ENCODE data around the gene AMOTL2. TPM values are rescaled to one million over a fixed set of nuclear protein-coding genes. Genes with fewer than 3 reads are reported as not detected.

Gene AMOTL2
- total and polyA plus RNA-seq, 2 experiments from 2014 or later: 17.9 to 102 TPM

DNA sequence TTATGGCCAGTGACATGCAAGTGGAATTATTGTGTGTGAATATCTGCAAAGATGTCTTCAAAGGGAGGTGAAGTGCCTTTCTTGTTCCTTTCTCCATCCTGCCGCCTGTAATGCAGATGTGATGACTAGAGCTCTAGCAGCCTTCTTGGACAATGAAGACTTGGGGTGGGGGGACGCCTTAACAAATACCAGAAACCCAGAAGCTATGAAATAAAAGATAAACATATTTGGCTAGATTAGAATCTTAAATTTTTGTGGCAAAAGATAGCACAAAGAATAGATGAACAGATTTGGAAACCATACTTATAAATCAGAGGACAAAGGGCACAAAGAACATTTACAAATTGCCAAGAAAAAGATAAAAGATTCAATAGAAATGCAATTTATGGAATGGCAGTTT is 56.1 kb downstream of the AMOTL2 start:
- Mint-ChIP-seq H3K9me3 (no peaks in the 10 kb centered on the region), H3K4me3 (no peak overlapping the region), H3K36me3 (ENCODE audit: low read depth) (no peaks in the 10 kb centered on the region; the same call in 2 of the 3 replicates), H3K4me1 (peaks cover 24% of the 10 kb centered on the region), H3K27ac (no peak overlapping the region), H3K27me3 (ENCODE audit: insufficient read depth, low read depth, poor library complexity) (peaks cover 15% of the 10 kb centered on the region)
- Histone ChIP-seq H3K4me2 (no peak overlapping the region), H4K20me1 (replicated peaks; ENCODE audit: insufficient read depth) (no peaks in the 10 kb centered on the region), H3K79me2 (replicated peaks; ENCODE audit: insufficient read depth) (no peaks in the 10 kb centered on the region), H3K4me3 (no peak overlapping the region), H3K36me3 (ENCODE audit: insufficient read depth) (no peaks in the 10 kb centered on the region), H3K4me1 (ENCODE audit: insufficient read depth) (peaks cover 22% of the 10 kb centered on the region), H2AFZ (no peak overlapping the region), H3K27ac (ENCODE audit: low read depth) (no peak overlapping the region), H3K27me3 (ENCODE audit: insufficient read depth) (peaks cover 18% of the 10 kb centered on the region), H3K9me2 (ENCODE audit: insufficient read depth) (no peaks in the 10 kb centered on the region), H3F3A (replicated peaks; ENCODE audit: low read depth) (0 out of 2 replicates have a peak, but pooled peaks cover 9% of the 10 kb centered on the region)
- ATAC-seq: no peak
- DNase-seq (ENCODE audit: low spot score): no peak
- TF ChIP-seq CTCF (conservative IDR thresholded peaks at IDR 0.05; ENCODE audit: low read depth in 2 of 2): no peak
- TF ChIP-seq, protein P1, sequence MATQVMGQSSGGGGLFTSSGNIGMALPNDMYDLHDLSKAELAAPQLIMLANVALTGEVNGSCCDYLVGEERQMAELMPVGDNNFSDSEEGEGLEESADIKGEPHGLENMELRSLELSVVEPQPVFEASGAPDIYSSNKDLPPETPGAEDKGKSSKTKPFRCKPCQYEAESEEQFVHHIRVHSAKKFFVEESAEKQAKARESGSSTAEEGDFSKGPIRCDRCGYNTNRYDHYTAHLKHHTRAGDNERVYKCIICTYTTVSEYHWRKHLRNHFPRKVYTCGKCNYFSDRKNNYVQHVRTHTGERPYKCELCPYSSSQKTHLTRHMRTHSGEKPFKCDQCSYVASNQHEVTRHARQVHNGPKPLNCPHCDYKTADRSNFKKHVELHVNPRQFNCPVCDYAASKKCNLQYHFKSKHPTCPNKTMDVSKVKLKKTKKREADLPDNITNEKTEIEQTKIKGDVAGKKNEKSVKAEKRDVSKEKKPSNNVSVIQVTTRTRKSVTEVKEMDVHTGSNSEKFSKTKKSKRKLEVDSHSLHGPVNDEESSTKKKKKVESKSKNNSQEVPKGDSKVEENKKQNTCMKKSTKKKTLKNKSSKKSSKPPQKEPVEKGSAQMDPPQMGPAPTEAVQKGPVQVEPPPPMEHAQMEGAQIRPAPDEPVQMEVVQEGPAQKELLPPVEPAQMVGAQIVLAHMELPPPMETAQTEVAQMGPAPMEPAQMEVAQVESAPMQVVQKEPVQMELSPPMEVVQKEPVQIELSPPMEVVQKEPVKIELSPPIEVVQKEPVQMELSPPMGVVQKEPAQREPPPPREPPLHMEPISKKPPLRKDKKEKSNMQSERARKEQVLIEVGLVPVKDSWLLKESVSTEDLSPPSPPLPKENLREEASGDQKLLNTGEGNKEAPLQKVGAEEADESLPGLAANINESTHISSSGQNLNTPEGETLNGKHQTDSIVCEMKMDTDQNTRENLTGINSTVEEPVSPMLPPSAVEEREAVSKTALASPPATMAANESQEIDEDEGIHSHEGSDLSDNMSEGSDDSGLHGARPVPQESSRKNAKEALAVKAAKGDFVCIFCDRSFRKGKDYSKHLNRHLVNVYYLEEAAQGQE (IDR thresholded peaks at IDR 0.05; ENCODE audit: unreplicated experiment): no peak
- no peak for TF ChIP-seq NANOG (IDR thresholded peaks at IDR 0.05; ENCODE audit: borderline replicate concordance)
- TF ChIP-seq ZNF114 (CRISPR knock-in tag; IDR thresholded peaks at IDR 0.05): no peak
- TF ChIP-seq, protein P2, sequence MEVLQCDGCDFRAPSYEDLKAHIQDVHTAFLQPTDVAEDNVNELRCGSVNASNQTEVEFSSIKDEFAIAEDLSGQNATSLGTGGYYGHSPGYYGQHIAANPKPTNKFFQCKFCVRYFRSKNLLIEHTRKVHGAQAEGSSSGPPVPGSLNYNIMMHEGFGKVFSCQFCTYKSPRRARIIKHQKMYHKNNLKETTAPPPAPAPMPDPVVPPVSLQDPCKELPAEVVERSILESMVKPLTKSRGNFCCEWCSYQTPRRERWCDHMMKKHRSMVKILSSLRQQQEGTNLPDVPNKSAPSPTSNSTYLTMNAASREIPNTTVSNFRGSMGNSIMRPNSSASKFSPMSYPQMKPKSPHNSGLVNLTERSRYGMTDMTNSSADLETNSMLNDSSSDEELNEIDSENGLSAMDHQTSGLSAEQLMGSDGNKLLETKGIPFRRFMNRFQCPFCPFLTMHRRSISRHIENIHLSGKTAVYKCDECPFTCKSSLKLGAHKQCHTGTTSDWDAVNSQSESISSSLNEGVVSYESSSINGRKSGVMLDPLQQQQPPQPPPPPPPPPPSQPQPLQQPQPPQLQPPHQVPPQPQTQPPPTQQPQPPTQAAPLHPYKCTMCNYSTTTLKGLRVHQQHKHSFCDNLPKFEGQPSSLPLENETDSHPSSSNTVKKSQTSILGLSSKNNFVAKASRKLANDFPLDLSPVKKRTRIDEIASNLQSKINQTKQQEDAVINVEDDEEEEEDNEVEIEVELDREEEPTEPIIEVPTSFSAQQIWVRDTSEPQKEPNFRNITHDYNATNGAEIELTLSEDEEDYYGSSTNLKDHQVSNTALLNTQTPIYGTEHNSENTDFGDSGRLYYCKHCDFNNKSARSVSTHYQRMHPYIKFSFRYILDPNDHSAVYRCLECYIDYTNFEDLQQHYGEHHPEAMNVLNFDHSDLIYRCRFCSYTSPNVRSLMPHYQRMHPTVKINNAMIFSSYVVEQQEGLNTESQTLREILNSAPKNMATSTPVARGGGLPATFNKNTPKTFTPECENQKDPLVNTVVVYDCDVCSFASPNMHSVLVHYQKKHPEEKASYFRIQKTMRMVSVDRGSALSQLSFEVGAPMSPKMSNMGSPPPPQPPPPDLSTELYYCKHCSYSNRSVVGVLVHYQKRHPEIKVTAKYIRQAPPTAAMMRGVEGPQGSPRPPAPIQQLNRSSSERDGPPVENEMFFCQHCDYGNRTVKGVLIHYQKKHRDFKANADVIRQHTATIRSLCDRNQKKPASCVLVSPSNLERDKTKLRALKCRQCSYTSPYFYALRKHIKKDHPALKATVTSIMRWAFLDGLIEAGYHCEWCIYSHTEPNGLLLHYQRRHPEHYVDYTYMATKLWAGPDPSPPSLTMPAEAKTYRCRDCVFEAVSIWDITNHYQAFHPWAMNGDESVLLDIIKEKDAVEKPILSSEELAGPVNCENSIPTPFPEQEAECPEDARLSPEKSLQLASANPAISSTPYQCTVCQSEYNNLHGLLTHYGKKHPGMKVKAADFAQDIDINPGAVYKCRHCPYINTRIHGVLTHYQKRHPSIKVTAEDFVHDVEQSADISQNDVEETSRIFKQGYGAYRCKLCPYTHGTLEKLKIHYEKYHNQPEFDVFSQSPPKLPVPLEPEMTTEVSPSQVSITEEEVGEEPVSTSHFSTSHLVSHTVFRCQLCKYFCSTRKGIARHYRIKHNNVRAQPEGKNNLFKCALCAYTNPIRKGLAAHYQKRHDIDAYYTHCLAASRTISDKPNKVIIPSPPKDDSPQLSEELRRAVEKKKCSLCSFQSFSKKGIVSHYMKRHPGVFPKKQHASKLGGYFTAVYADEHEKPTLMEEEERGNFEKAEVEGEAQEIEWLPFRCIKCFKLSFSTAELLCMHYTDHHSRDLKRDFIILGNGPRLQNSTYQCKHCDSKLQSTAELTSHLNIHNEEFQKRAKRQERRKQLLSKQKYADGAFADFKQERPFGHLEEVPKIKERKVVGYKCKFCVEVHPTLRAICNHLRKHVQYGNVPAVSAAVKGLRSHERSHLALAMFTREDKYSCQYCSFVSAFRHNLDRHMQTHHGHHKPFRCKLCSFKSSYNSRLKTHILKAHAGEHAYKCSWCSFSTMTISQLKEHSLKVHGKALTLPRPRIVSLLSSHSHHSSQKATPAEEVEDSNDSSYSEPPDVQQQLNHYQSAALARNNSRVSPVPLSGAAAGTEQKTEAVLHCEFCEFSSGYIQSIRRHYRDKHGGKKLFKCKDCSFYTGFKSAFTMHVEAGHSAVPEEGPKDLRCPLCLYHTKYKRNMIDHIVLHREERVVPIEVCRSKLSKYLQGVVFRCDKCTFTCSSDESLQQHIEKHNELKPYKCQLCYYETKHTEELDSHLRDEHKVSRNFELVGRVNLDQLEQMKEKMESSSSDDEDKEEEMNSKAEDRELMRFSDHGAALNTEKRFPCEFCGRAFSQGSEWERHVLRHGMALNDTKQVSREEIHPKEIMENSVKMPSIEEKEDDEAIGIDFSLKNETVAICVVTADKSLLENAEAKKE (CRISPR knock-in tag; IDR thresholded peaks at IDR 0.05): no peak
- TF ChIP-seq ZNF331 (CRISPR knock-in tag; IDR thresholded peaks at IDR 0.05; ENCODE audit: low read depth): no peak
- TF ChIP-seq EZH2phosphoT487 (IDR thresholded peaks at IDR 0.05; ENCODE audit: unreplicated experiment): no peak
- TF ChIP-seq POLR2AphosphoS5 (IDR thresholded peaks at IDR 0.05; ENCODE audit: low read depth): no peak
- TF ChIP-seq JUNB (IDR thresholded peaks at IDR 0.05; ENCODE audit: unreplicated experiment): no peak
- no peak for TF ChIP-seq STAT1 (IDR thresholded peaks at IDR 0.05; ENCODE audit: unreplicated experiment)
- no peak for TF ChIP-seq CREB1 (CRISPR knock-in tag; IDR thresholded peaks at IDR 0.05; ENCODE audit: low read depth)
- TF ChIP-seq, protein P3, sequence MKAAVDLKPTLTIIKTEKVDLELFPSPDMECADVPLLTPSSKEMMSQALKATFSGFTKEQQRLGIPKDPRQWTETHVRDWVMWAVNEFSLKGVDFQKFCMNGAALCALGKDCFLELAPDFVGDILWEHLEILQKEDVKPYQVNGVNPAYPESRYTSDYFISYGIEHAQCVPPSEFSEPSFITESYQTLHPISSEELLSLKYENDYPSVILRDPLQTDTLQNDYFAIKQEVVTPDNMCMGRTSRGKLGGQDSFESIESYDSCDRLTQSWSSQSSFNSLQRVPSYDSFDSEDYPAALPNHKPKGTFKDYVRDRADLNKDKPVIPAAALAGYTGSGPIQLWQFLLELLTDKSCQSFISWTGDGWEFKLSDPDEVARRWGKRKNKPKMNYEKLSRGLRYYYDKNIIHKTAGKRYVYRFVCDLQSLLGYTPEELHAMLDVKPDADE (IDR thresholded peaks at IDR 0.05): no peak
- no peak for TF ChIP-seq EZH2 (IDR thresholded peaks at IDR 0.05; ENCODE audit: low read depth, unreplicated experiment)
